ENCODE data around the gene HEPHL1.
"Not testable (repeated sequence)": the region's sequence is repeated elsewhere in the genome, so short reads cannot be mapped to it uniquely, and the experiment has no call there.

GRCh38 chr11:94119676-94120075, 98.5 kb downstream of the HEPHL1 start:
- not testable (repeated sequence) for TF ChIP-seq CTCF, POLR2AphosphoS5 (IDR thresholded peaks at IDR 0.05)
